HUES48 (cell line): ENCODE results near the gene RAPGEF5.

Source experiments
- H3K27ac ChIP-seq: one replicate; pipeline ENCODE4 v1.7.0; 2013; ENCODE audit warnings: low read depth, low read length, inconsistent platforms
- H3K27me3 ChIP-seq: 2 replicates; pipeline ENCODE4 v1.6.1; 2013; ENCODE audit warnings: mild to moderate bottlenecking, low read length; ENCODE audit not compliant: control insufficient read depth, insufficient read depth
- H3K36me3 ChIP-seq: 2 replicates; pipeline ENCODE4 v1.6.1; 2013; ENCODE audit warnings: low read length; ENCODE audit not compliant: control insufficient read depth, insufficient read depth
- H3K4me1 ChIP-seq: 2 replicates; pipeline ENCODE4 v1.6.1; 2013; ENCODE audit warnings: mild to moderate bottlenecking, low read length; ENCODE audit not compliant: control insufficient read depth, insufficient read depth
- H3K4me3 ChIP-seq: 2 replicates; pipeline ENCODE4 v1.5.1; 2013; ENCODE audit warnings: mild to moderate bottlenecking, low read depth, low read length
- H3K9ac ChIP-seq: 2 replicates; pipeline ENCODE4 v1.6.1; 2013; ENCODE audit warnings: mild to moderate bottlenecking, low read depth, low read length, moderate library complexity
- H3K9me3 ChIP-seq: 2 replicates; pipeline ENCODE4 v1.6.1; 2013; ENCODE audit warnings: low read length; ENCODE audit not compliant: control insufficient read depth, insufficient read depth

The RAPGEF5 gene

DNA sequence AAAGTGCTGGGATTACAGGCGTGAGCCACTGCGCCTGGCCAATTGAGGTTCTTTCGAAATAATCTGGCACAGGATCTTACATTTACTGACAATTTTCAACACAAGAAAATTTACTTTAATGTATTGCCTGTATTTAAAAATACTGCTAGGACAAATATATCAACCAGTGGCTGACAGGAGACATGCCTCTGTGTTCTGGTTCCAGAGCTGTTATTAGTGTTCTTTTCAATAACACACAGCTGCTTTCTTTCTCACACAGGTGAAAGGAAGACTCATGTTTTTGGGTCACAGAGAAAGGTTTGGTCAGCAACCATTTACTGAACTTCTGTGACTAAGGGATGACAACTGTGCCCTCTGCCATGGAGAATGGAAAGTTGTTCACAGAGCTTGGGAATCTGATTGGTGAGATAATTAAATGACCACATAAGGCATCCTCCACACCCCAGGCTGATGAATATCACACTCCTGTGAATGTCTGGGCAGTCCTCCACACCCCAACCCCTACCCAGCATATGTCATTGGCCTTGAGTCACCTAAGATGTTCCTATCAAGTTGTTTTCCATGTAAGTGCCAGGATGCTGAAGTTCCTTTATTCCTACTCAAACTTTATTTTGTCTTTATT, 180.1 kb downstream of the RAPGEF5 start:
- Histone ChIP-seq H3K4me3 (no peak overlapping the region), H3K9me3 (no peaks in the 10 kb centered on the region), H3K4me1 (peaks cover 16% of the 10 kb centered on the region; the same call in 1 of the 2 replicates), H3K27me3 (no peaks in the 10 kb centered on the region), H3K36me3 (no peaks in the 10 kb centered on the region), H3K9ac (no peak overlapping the region), H3K27ac (no peak overlapping the region)

- no peaks in the 10 kb centered on the region for H3K27me3 ChIP-seq
- H3K4me1 ChIP-seq, result peaks cover 9% of the 10 kb centered on the region; the same call in 1 of the 2 replicates
- no peaks in the 10 kb centered on the region for H3K36me3 ChIP-seq
- H3K9ac ChIP-seq, result no peak overlapping the region
- H3K4me3 ChIP-seq, result no peak overlapping the region
- H3K9me3 ChIP-seq, result no peaks in the 10 kb centered on the region
- no peak overlapping the region for H3K27ac ChIP-seq
Observed at GRCh38 chr7:22174574-22174953, 182.4 kb downstream of the RAPGEF5 start.

DNA sequence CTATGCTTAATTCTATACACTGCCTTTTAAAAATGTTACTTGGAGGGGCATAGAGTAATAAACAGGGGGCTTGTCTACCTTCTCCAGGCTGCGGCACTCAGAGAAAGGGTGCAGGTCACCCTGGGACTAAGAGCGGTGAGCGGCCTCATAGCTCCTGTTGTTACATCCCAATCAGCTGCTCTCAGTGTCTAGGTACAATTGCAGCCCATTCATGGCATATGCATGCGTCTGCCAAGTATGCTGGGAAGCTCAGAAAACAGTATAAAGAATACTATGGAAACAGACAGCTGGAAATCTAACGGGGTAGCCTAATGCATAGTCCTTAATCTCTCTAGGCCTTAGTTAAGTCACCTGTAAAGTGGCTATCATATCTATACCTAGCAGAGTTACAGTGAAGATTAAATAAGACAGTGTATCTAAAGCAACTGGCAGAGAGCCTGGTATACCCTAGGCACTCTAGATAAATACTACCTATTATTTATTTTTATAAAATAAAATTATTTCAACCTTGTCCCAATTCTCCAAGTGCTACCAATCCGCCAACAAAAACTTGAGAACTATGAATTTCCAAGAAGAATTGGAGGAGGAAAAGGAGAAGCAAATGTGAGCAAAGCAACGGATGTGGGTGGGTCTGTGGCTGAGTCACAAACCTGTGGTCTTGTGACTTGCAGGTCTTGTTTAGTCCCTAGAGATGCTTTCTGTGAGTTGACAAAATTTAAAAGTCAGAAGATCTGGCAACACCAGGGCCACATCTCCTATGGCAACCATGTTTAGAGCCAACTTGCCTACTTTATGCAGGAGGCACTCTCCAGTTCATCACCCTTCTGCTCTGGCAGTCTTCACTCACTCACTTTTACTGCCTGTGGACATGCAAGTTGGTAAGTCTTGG, 183.0 kb downstream of the RAPGEF5 start:
- H3K27me3 ChIP-seq, result no peaks in the 10 kb centered on the region
- H3K36me3 ChIP-seq, result no peaks in the 10 kb centered on the region
- no peak overlapping the region for H3K9ac ChIP-seq
- peaks cover 6% of the 10 kb centered on the region; the same call in 1 of the 2 replicates for H3K4me1 ChIP-seq
- H3K9me3 ChIP-seq, result no peaks in the 10 kb centered on the region
- H3K4me3 ChIP-seq, result no peak overlapping the region
- no peak overlapping the region for H3K27ac ChIP-seq

DNA sequence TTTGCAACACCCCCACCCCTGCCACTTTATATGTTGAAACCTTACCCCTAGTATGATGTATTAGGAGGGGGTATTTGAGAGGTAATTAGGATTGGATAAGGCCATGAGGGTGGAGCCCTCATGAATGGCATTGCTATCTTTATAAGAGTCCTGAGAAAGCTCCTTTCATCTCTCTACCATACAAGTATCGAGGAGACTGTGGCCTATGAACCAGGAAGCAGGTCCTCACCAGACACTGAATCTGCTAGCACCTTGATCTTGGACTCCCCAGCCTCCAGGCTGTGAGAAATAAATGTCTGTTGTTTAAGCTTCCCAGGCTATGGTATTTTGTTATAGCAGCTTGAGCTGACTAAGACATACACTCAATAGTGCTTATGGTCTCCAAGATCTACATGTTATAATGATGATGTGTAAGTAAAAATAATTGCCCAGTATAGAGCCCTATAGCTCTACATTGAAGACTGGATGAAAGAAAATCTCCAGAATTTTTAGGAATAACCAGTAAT, 188.8 kb downstream of the RAPGEF5 start:
- Histone ChIP-seq H3K27ac (no peak overlapping the region), H3K4me1 (no peaks in the 10 kb centered on the region), H3K27me3 (no peaks in the 10 kb centered on the region), H3K9me3 (no peaks in the 10 kb centered on the region), H3K36me3 (peaks cover 10% of the 10 kb centered on the region), H3K9ac (no peak overlapping the region), H3K4me3 (no peak overlapping the region)

- H3K27ac ChIP-seq, result no peak overlapping the region
- no peak overlapping the region for H3K9ac ChIP-seq
- no peaks in the 10 kb centered on the region for H3K4me1 ChIP-seq
- H3K4me3 ChIP-seq, result no peak overlapping the region
- H3K9me3 ChIP-seq, result no peaks in the 10 kb centered on the region
- peaks cover 10% of the 10 kb centered on the region for H3K36me3 ChIP-seq
- no peaks in the 10 kb centered on the region for H3K27me3 ChIP-seq
Observed at GRCh38 chr7:22167482-22167881, 189.5 kb downstream of the RAPGEF5 start.

DNA sequence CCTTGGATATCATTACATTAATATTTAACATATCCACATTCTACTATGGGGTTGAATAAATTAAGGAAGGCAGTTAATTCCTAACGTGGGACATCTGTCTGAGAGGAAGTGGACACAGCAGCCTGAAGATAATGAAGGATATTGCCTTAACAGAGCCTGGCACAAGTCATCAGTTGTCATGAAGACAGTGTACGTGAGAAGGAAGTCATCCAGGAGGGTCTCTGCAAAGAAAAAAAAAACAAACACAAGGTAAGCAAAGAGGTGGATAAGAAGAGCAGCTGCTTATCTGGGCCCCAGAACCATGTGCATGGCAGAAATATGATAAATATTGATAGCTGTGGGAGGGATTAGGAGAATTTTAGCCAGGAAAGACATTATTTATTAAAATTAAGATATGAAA, 190.0 kb downstream of the RAPGEF5 start:
- no peaks in the 10 kb centered on the region for H3K27me3 ChIP-seq
- H3K4me1 ChIP-seq, result no peaks in the 10 kb centered on the region
- no peak overlapping the region for H3K9ac ChIP-seq
- no peak overlapping the region for H3K4me3 ChIP-seq
- peaks cover 10% of the 10 kb centered on the region for H3K36me3 ChIP-seq
- H3K27ac ChIP-seq, result no peak overlapping the region
- H3K9me3 ChIP-seq, result no peaks in the 10 kb centered on the region

GRCh38 chr7:22159341-22159740, 197.6 kb downstream of the RAPGEF5 start:
- no peaks in the 10 kb centered on the region for H3K27me3 ChIP-seq
- H3K27ac ChIP-seq, result no peak overlapping the region
- H3K4me3 ChIP-seq, result no peak overlapping the region
- H3K4me1 ChIP-seq, result peaks cover 4% of the 10 kb centered on the region
- H3K9ac ChIP-seq, result no peak overlapping the region
- H3K9me3 ChIP-seq, result no peaks in the 10 kb centered on the region
- 0 out of 2 replicates have a peak, but pooled peaks cover 13% of the 10 kb centered on the region for H3K36me3 ChIP-seq

GRCh38 chr7:22157552-22157951, 199.4 kb downstream of the RAPGEF5 start:
- no peak overlapping the region for H3K9ac ChIP-seq
- no peaks in the 10 kb centered on the region for H3K27me3 ChIP-seq
- H3K9me3 ChIP-seq, result no peaks in the 10 kb centered on the region
- no peak overlapping the region for H3K4me3 ChIP-seq
- H3K36me3 ChIP-seq, result 0 out of 2 replicates have a peak, but pooled peaks cover 13% of the 10 kb centered on the region
- no peak overlapping the region for H3K27ac ChIP-seq
- peaks cover 19% of the 10 kb centered on the region for H3K4me1 ChIP-seq

- Histone ChIP-seq H3K9ac (no peak overlapping the region), H3K4me3 (no peak overlapping the region), H3K36me3 (0 out of 2 replicates have a peak, but pooled peaks cover 13% of the 10 kb centered on the region), H3K9me3 (no peaks in the 10 kb centered on the region), H3K27ac (no peak overlapping the region), H3K4me1 (peaks cover 19% of the 10 kb centered on the region), H3K27me3 (no peaks in the 10 kb centered on the region)
Observed at GRCh38 chr7:22156205-22156604, 200.7 kb downstream of the RAPGEF5 start.

DNA sequence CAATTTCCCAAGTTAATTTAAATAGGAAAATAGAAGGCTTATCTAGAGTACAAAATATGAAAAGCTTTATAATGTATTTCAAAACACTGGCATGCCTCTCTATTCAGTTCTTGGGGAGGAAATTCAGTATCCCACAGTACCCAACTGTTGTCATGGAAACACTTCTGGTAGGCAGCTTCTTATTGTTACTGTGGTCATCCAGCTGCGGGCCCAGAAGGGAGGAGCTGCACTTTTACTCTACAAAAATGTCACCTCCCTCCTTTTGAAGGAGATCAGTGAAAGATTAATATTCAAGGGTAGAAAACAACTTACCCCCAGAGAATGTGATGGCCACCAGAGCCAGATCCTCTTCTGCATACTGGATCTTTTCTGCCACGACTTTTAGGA, 202.8 kb downstream of the RAPGEF5 start:
- H3K9ac ChIP-seq, result no peak overlapping the region
- H3K27ac ChIP-seq, result peak overlapping the region; percentile 52
- peaks cover 19% of the 10 kb centered on the region for H3K4me1 ChIP-seq
- no peaks in the 10 kb centered on the region for H3K9me3 ChIP-seq
- no peaks in the 10 kb centered on the region for H3K27me3 ChIP-seq
- no peak overlapping the region for H3K4me3 ChIP-seq
- H3K36me3 ChIP-seq, result peaks cover 11% of the 10 kb centered on the region; the same call in 1 of the 2 replicates
